ENCODE results near the gene DOCK9. TPM values are rescaled to one million over a fixed set of nuclear protein-coding genes. Genes with fewer than 3 reads are reported as not detected.

DOCK9 gene
- total RNA-seq, 1 experiment from 2014 or later, result 36.6 TPM

GRCh38 chr13:98866882-98867281 lies 111.0 kb downstream of the DOCK9 start (continued):
- TF ChIP-seq, protein P1, sequence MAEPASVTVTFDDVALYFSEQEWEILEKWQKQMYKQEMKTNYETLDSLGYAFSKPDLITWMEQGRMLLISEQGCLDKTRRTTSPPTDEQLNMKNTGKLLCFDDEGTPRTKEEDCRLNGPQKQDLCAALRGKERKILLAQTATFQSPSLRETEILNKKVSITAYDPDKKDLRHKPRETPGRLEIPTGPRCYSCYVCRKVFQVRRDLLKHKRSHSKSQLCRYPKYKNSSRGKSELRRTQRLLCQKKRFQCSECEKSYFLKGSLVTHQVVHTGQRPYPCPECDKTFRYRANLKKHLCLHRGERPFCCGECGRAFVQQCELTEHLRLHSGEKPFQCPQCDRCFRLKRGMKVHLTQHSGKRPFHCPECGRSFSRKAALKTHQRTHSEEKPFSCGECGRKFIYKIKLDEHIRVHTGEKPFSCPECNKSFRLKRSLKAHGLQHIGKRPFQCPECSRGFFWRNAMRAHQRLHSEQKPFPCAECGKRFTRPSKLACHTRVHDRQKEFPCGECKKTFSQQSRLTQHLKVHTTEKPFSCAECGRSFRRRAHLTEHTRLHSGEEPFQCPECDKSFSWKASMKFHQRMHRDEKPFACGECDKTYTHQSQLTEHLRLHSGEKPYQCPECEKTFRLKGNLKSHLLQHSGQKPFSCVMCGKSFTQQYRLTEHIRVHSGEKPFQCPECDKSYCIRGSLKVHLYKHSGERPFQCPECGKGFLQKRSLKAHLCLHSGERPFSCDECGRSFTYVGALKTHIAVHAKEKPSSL (CRISPR knock-in tag; conservative IDR thresholded peaks at IDR 0.05), result no peak
- TF ChIP-seq TEAD1 (CRISPR knock-in tag; IDR thresholded peaks at IDR 0.05), result no peak
- TF ChIP-seq, protein P2, sequence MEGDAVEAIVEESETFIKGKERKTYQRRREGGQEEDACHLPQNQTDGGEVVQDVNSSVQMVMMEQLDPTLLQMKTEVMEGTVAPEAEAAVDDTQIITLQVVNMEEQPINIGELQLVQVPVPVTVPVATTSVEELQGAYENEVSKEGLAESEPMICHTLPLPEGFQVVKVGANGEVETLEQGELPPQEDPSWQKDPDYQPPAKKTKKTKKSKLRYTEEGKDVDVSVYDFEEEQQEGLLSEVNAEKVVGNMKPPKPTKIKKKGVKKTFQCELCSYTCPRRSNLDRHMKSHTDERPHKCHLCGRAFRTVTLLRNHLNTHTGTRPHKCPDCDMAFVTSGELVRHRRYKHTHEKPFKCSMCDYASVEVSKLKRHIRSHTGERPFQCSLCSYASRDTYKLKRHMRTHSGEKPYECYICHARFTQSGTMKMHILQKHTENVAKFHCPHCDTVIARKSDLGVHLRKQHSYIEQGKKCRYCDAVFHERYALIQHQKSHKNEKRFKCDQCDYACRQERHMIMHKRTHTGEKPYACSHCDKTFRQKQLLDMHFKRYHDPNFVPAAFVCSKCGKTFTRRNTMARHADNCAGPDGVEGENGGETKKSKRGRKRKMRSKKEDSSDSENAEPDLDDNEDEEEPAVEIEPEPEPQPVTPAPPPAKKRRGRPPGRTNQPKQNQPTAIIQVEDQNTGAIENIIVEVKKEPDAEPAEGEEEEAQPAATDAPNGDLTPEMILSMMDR (IDR thresholded peaks at IDR 0.05), result no peak

DNA sequence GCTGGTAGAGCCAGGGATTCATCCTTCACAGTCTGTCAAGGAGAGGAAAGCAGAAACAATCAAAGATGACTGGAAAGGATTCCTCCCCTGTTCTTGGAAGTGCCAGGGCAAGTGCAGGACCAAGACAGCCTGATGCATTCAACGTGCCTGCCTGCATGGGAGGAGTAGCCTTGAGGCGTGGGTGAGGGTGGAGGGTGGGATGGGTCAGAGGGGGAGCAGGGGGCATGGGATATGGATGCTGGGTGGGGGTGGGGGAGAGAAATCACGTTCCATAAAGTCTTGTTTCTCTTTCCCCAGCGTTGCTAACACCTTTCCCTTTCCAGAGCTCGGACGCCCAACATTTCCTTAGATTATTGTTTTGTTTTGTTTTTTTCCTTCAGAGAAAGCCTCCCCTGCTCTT lies 117.4 kb downstream of the DOCK9 start:
- DNase-seq (ENCODE audit: low spot score), result no peak
- H3K27me3 Mint-ChIP-seq (ENCODE audit: low read depth), result no peaks in the 10 kb centered on the region
- ChIA-PET POLR2A (no interaction called here), CTCF (no interaction called here)
- no peaks in the 10 kb centered on the region for H3K9me3 Mint-ChIP-seq
- TF ChIP-seq FOXK1 (CRISPR knock-in tag; IDR thresholded peaks at IDR 0.05) (no peak), NFYB (CRISPR knock-in tag; conservative IDR thresholded peaks at IDR 0.05; ENCODE audit: low read depth) (no peak), E2F5 (CRISPR knock-in tag; IDR thresholded peaks at IDR 0.05) (no peak), NFATC4 (CRISPR knock-in tag; IDR thresholded peaks at IDR 0.05) (no peak), SMAD4 (CRISPR knock-in tag; IDR thresholded peaks at IDR 0.05) (no peak), E2F4 (CRISPR knock-in tag; IDR thresholded peaks at IDR 0.05; ENCODE audit: borderline replicate concordance, low read depth) (no peak), GTF2I (CRISPR knock-in tag; conservative IDR thresholded peaks at IDR 0.05) (no peak), CDX4 (CRISPR knock-in tag; IDR thresholded peaks at IDR 0.05; ENCODE audit: borderline replicate concordance) (no peak), FOXP4 (CRISPR knock-in tag; IDR thresholded peaks at IDR 0.05) (no peak), NR3C1 (CRISPR knock-in tag; conservative IDR thresholded peaks at IDR 0.05; ENCODE audit: low read depth) (no peak), ZNF317 (CRISPR knock-in tag; IDR thresholded peaks at IDR 0.05; ENCODE audit: borderline replicate concordance, low read depth) (no peak), USF2 (CRISPR knock-in tag; IDR thresholded peaks at IDR 0.05) (no peak), ZNF671 (CRISPR knock-in tag; IDR thresholded peaks at IDR 0.05) (no peak), ATF6 (CRISPR knock-in tag; IDR thresholded peaks at IDR 0.05) (no peak)
- TF ChIP-seq, protein P3, sequence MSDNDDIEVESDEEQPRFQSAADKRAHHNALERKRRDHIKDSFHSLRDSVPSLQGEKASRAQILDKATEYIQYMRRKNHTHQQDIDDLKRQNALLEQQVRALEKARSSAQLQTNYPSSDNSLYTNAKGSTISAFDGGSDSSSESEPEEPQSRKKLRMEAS (CRISPR knock-in tag; IDR thresholded peaks at IDR 0.05), result no peak
- ATAC-seq, result no peak; the same call in 1 of the 2 replicates
- H3K27ac Mint-ChIP-seq, result no peak overlapping the region
- no peak overlapping the region for H3K4me3 Mint-ChIP-seq
- peaks cover 13% of the 10 kb centered on the region for H3K36me3 Mint-ChIP-seq
- no peaks in the 10 kb centered on the region for H3K4me1 Mint-ChIP-seq

All from WTC11 (cell line).